ENCODE data around the gene NBEA. TPM values are rescaled to one million over a fixed set of nuclear protein-coding genes. Genes with fewer than 3 reads are reported as not detected.

NBEA gene
- total and polyA plus RNA-seq, 8 donors: 5.9 to 14.1 (median 11.3) TPM

DNA sequence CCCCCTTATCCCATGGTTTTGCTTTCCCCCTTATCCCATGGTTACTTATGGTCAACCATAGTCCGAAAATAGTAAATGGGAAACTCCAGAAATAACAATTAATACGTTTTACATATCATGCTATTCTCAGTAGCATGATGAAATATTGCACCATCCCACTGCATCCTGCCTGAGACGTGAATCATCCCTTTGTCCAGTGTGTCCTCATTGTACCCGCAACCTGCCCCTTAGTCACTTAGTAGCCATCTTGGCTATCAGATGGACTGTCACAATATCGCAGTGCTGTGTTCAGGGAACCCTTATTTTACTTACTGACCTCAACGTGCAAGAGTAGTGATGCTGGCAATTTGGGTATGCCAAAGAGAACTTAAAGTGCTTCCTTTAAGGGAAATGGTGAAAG lies 10.5 kb upstream of the NBEA start:
- Histone ChIP-seq H3K27me3 (no peaks in the 10 kb centered on the region), H3K4me3 (no peak overlapping the region), H3K9me3 (no peaks in the 10 kb centered on the region), H3K4me1 (no peaks in the 10 kb centered on the region), H3K36me3 (no peaks in the 10 kb centered on the region), H3K27ac (no peak overlapping the region)
- no peak for ATAC-seq
- DNase-seq: no peak
- TF ChIP-seq, protein P1, sequence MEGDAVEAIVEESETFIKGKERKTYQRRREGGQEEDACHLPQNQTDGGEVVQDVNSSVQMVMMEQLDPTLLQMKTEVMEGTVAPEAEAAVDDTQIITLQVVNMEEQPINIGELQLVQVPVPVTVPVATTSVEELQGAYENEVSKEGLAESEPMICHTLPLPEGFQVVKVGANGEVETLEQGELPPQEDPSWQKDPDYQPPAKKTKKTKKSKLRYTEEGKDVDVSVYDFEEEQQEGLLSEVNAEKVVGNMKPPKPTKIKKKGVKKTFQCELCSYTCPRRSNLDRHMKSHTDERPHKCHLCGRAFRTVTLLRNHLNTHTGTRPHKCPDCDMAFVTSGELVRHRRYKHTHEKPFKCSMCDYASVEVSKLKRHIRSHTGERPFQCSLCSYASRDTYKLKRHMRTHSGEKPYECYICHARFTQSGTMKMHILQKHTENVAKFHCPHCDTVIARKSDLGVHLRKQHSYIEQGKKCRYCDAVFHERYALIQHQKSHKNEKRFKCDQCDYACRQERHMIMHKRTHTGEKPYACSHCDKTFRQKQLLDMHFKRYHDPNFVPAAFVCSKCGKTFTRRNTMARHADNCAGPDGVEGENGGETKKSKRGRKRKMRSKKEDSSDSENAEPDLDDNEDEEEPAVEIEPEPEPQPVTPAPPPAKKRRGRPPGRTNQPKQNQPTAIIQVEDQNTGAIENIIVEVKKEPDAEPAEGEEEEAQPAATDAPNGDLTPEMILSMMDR (IDR thresholded peaks at IDR 0.05): no peak
- intact Hi-C loops (cut with DNase I): no loop called here

DNA sequence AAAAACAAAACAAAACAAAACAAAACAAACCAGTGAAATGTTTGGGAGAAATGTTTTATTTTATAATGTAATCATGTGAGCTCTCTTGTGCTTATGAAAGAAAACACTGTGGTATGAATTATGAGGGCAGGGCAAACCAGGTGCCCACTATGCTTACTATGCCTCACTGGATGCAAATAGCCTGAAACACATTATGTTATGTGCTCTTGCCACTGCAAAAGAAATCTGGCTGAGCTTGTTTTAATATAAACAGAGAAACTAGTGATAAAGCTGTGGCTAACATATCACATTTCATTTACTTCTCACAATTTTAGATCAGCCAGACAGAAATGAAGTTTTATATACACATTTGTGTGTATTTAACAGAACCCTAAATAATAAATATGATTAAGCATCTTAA lies 8.7 kb upstream of the NBEA start:
- H3K27ac ChIP-seq: no peak overlapping the region
- no peaks in the 10 kb centered on the region for H3K27me3 ChIP-seq
- H3K36me3 ChIP-seq: no peaks in the 10 kb centered on the region
- DNase-seq (peak in 1 of 4 donors; percentile 40), ATAC-seq (no peak)
- no peaks in the 10 kb centered on the region for H3K9me3 ChIP-seq
- no peak overlapping the region for H3K4me3 ChIP-seq
- TF ChIP-seq, protein P1 (IDR thresholded peaks at IDR 0.05): no peak
- H3K4me1 ChIP-seq: no peaks in the 10 kb centered on the region
- intact Hi-C loops (cut with DNase I): no loop called here

DNA sequence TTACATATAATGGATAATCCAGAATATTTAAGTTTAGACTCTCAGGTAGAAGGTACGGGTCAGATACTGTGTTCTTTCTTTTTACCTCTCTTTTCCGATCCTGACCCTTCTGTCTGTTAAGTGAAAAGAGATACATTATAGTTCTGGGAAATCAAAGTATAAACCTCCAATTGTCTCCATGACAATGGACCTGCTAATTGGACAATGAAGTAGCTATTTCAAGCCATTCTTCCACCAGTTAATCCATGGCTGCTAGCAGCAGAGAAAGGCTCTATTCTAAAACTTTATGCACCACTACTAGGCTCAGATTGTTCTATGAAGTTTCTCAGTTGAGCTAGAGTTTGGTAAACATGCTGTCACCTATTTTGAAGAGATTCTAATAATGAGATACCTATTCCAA lies 8.3 kb upstream of the NBEA start:
- TF ChIP-seq, protein P1 (IDR thresholded peaks at IDR 0.05): no peak
- Histone ChIP-seq H3K9me3 (no peaks in the 10 kb centered on the region), H3K4me1 (no peaks in the 10 kb centered on the region), H3K4me3 (no peak overlapping the region), H3K27me3 (no peaks in the 10 kb centered on the region), H3K27ac (no peak overlapping the region), H3K36me3 (no peaks in the 10 kb centered on the region)
- intact Hi-C loops (cut with DNase I): no loop called here
- DNase-seq (no peak), ATAC-seq (no peak)

DNA sequence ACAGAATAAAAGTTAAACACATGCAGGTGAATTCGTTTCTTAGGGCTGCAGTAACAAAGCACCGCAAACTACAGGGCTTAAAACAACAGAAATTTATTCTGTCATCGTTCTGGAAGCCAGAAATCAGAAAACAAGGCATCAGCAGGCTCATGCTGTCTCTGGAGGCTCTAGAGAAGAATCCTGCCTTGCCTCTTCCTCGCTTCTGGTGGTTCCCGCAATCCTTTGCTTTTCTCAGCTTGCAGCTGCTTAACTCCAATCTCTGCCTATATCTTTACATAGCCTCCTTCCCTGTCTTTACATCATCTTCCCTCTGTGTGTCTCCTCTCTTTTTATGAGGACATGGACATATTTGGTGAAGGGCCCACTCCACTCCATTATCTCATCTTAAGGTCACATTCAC lies 6.2 kb upstream of the NBEA start:
- Histone ChIP-seq H3K36me3 (no peaks in the 10 kb centered on the region), H3K4me1 (no peaks in the 10 kb centered on the region), H3K27ac (no peak overlapping the region), H3K9me3 (no peaks in the 10 kb centered on the region), H3K4me3 (no peak overlapping the region), H3K27me3 (peaks cover 0 to 14% of the 10 kb centered on the region in 2 donors)
- TF ChIP-seq, protein P1 (IDR thresholded peaks at IDR 0.05): no peak
- no peak for ATAC-seq
- no peak for DNase-seq
- intact Hi-C loops (cut with DNase I): no loop called here

DNA sequence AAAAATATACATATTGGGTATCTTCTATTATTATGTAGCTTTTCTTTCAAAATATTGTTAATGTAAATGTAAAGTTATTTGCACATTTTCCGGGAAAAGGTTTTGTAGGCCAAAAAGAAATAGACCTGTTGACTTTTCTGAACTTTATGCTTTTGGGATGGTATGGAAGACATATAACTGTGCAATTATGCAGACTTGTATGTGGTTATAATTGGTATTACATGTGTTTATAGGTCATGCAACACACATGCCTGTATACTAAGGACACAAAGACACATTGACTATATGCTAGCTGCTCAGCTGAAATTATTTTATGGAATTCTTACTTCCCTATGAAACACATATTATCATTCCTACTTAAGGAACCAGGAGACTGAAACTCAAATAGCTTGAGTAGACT lies 2.3 kb upstream of the NBEA start:
- TF ChIP-seq, protein P1 (IDR thresholded peaks at IDR 0.05): no peak
- Histone ChIP-seq H3K4me3 (no peak overlapping the region), H3K27me3 (peaks cover 16 to 53% of the 10 kb centered on the region in 2 donors), H3K4me1 (peaks cover 3 to 19% of the 10 kb centered on the region in 2 donors), H3K36me3 (no peaks in the 10 kb centered on the region), H3K27ac (no peak overlapping the region), H3K9me3 (no peaks in the 10 kb centered on the region)
- intact Hi-C loops (cut with DNase I): no loop called here
- DNase-seq: no peak
- ATAC-seq: no peak
